GM15510 (cell line): ENCODE measurements around the gene ENDOG.

Experiments
- POLR2A ChIP-seq: IDR thresholded peaks from 3 replicates; pipeline ENCODE4 v1.6.1; 2011; ENCODE audit warnings: borderline replicate concordance; ENCODE audit not compliant: insufficient read length; ENCODE audit errors: extremely low read depth

The ENDOG gene

GRCh38 chr9:128819716-128820664 is 1.7 kb downstream of the ENDOG start:
- no peak for TF ChIP-seq POLR2A

GRCh38 chr9:128820665-128821583 is 2.6 kb downstream of the ENDOG start:
- TF ChIP-seq POLR2A: no peak

- TF ChIP-seq POLR2A: no peak
These were observed 3.5 kb downstream of the ENDOG start for GRCh38 chr9:128821584-128822406.

GRCh38 chr9:128822407-128823042 is 4.2 kb downstream of the ENDOG start:
- no peak for TF ChIP-seq POLR2A

- TF ChIP-seq POLR2A: no peak
These were observed 5.1 kb downstream of the ENDOG start for GRCh38 chr9:128823362-128823902.

GRCh38 chr9:128823903-128824406 is 5.7 kb downstream of the ENDOG start:
- no peak for TF ChIP-seq POLR2A

- no peak for TF ChIP-seq POLR2A
These were observed 6.6 kb downstream of the ENDOG start for GRCh38 chr9:128824911-128825310.

GRCh38 chr9:128825923-128826700 is 7.8 kb downstream of the ENDOG start:
- no peak for TF ChIP-seq POLR2A

GRCh38 chr9:128828267-128828666 is 10.0 kb downstream of the ENDOG start:
- TF ChIP-seq POLR2A: no peak

- no peak for TF ChIP-seq POLR2A
These were observed 10.6 kb downstream of the ENDOG start for GRCh38 chr9:128828719-128829452.

- TF ChIP-seq POLR2A: peak; percentile 95
These were observed 11.4 kb downstream of the ENDOG start, which contains the start of gene SPOUT1 for GRCh38 chr9:128829477-128830251. Gene SPOUT1 (minus strand): TSS chr9:128829794. CDS start chr9:128829780, 14 bp downstream.

GRCh38 chr9:128833696-128834095 is 15.4 kb downstream of the ENDOG start:
- no peak for TF ChIP-seq POLR2A
